ENCODE data around the gene PARN.

- no peak for TF ChIP-seq CTCF (IDR thresholded peaks at IDR 0.05; ENCODE audit: low read depth, low read length, poor library complexity, severe bottlenecking)
- no peak for TF ChIP-seq EZH2phosphoT487 (IDR thresholded peaks at IDR 0.05; ENCODE audit: borderline replicate concordance, low read length)
These were observed 46.6 kb upstream of the PARN start for GRCh38 chr16:14676633-14677032.

Measured in DOHH2 (cell line).